ENCODE results near the gene KRTAP3-3. TPM values are rescaled to one million over a fixed set of nuclear protein-coding genes. Genes with fewer than 3 reads are reported as not detected.

Gene KRTAP3-3
- total and polyA plus RNA-seq, 2 of the 4 experiments (the other 2 are of a cell fraction), result not detected

DNA sequence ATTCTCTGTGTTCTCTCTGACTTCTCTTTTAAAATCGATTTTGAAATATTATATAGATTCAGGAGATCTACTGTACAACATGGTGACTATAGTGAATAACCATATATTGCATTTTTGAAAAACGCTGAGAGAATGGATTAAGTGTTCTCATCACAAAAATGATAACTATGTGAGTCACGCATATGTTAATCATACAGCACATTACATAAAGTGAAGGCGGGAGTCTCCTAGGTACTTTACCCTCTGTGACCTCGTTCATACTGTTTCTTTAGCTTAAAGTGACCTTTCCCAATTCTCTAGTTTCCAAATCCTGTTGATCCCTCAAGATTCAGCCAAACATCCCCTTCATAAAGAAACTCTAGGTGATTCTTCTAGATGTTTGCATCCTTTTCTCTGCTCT is 8.8 kb upstream of the KRTAP3-3 start:
- Histone ChIP-seq H3K79me1 (ENCODE audit: low read depth in 1 of 2, low read length in 2 of 2) (no peaks in the 10 kb centered on the region), H3K4ac (ENCODE audit: low read depth, low read length) (no peak overlapping the region), H4K5ac (ENCODE audit: low read depth, low read length) (no peak overlapping the region), H3K4me2 (ENCODE audit: low read depth, low read length) (no peak overlapping the region), H3K36me3 (ENCODE audit: control insufficient read depth, insufficient read depth, low read length) (no peaks in the 10 kb centered on the region), H4K91ac (ENCODE audit: insufficient read depth, low read depth, low read length) (no peak overlapping the region), H4K8ac (ENCODE audit: low read depth in 2 of 2, low read length in 2 of 2) (no peak overlapping the region), H3K9me1 (ENCODE audit: insufficient read depth, low read length) (no peaks in the 10 kb centered on the region), H3K4me3 (ENCODE audit: insufficient read depth, low read depth, low read length) (no peak overlapping the region), H3K14ac (replicated peaks; ENCODE audit: low read depth, low read length) (no peak overlapping the region), H2AK5ac (ENCODE audit: low read depth, low read length) (no peak overlapping the region), H2BK5ac (ENCODE audit: low read depth, low read length, poor library complexity, severe bottlenecking) (no peak overlapping the region), H3K9me3 (ENCODE audit: control insufficient read depth, insufficient read depth, low read length) (no peaks in the 10 kb centered on the region), H2BK15ac (ENCODE audit: low read depth, low read length) (no peak overlapping the region), H3K23ac (ENCODE audit: low read depth, low read length) (no peak overlapping the region), H2BK20ac (ENCODE audit: low read depth, low read length) (no peak overlapping the region), H3K4me1 (ENCODE audit: control insufficient read depth, insufficient read depth, low read length) (no peaks in the 10 kb centered on the region), H3K27me3 (ENCODE audit: control insufficient read depth, insufficient read depth, low read length) (no peaks in the 10 kb centered on the region), H3K18ac (ENCODE audit: low read depth, low read length) (no peak overlapping the region), H2AK9ac (replicated peaks; ENCODE audit: low read depth, low read length, poor library complexity) (no peak overlapping the region), H2AFZ (replicated peaks; ENCODE audit: low read length, poor library complexity) (no peak overlapping the region), H3K9ac (ENCODE audit: low read depth, low read length) (no peak overlapping the region), H3K27ac (ENCODE audit: insufficient read depth, low read length) (no peak overlapping the region), H3K56ac (ENCODE audit: extremely low read depth, insufficient read depth, low read length) (no peak overlapping the region), H2BK120ac (ENCODE audit: low read depth, low read length) (no peak overlapping the region), H4K20me1 (ENCODE audit: insufficient read depth, low read length) (no peaks in the 10 kb centered on the region)
- ChIA-PET CTCF (no interaction called here), POLR2A (ENCODE audit: unreplicated experiment) (no interaction called here)
- 0% methylated on average over 1 of the region's 5 CpGs; no CpG with 5 or more reads in 1 of the 2 experiments for WGBS, 2 experiments (ENCODE audit: extremely low coverage in 2 of 2, insufficient read length in 1 of 2)
- TF ChIP-seq BHLHE40 (IDR thresholded peaks at IDR 0.05; ENCODE audit: low read depth, low read length), result no peak
- TF ChIP-seq, protein P1, sequence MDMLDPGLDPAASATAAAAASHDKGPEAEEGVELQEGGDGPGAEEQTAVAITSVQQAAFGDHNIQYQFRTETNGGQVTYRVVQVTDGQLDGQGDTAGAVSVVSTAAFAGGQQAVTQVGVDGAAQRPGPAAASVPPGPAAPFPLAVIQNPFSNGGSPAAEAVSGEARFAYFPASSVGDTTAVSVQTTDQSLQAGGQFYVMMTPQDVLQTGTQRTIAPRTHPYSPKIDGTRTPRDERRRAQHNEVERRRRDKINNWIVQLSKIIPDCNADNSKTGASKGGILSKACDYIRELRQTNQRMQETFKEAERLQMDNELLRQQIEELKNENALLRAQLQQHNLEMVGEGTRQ (IDR thresholded peaks at IDR 0.05; ENCODE audit: low read depth, low read length), result no peak
- TF ChIP-seq MAFK (IDR thresholded peaks at IDR 0.05; ENCODE audit: low read depth, low read length), result no peak
- TF ChIP-seq MAZ (IDR thresholded peaks at IDR 0.05; ENCODE audit: borderline replicate concordance, low read depth, low read length), result no peak
- no peak for TF ChIP-seq POLR2A (IDR thresholded peaks at IDR 0.05; ENCODE audit: low read depth, low read length)
- no peak for TF ChIP-seq CHD1 (IDR thresholded peaks at IDR 0.05; ENCODE audit: low read depth, low read length)
- TF ChIP-seq NFE2L2 (IDR thresholded peaks at IDR 0.05; ENCODE audit: low read depth, low read length), result no peak
- no peak for TF ChIP-seq FOS (IDR thresholded peaks at IDR 0.05; ENCODE audit: low read depth, low read length)
- no peak for TF ChIP-seq RAD21 (IDR thresholded peaks at IDR 0.05; ENCODE audit: low read length)
- no peak for TF ChIP-seq CEBPB (IDR thresholded peaks at IDR 0.05; ENCODE audit: low read depth, low read length)
- TF ChIP-seq RFX5 (IDR thresholded peaks at IDR 0.05; ENCODE audit: low read depth, low read length), result no peak
- TF ChIP-seq, protein P2, sequence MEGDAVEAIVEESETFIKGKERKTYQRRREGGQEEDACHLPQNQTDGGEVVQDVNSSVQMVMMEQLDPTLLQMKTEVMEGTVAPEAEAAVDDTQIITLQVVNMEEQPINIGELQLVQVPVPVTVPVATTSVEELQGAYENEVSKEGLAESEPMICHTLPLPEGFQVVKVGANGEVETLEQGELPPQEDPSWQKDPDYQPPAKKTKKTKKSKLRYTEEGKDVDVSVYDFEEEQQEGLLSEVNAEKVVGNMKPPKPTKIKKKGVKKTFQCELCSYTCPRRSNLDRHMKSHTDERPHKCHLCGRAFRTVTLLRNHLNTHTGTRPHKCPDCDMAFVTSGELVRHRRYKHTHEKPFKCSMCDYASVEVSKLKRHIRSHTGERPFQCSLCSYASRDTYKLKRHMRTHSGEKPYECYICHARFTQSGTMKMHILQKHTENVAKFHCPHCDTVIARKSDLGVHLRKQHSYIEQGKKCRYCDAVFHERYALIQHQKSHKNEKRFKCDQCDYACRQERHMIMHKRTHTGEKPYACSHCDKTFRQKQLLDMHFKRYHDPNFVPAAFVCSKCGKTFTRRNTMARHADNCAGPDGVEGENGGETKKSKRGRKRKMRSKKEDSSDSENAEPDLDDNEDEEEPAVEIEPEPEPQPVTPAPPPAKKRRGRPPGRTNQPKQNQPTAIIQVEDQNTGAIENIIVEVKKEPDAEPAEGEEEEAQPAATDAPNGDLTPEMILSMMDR (conservative IDR thresholded peaks at IDR 0.05; ENCODE audit: low read depth, low read length), result no peak
- no peak for TF ChIP-seq RCOR1 (IDR thresholded peaks at IDR 0.05; ENCODE audit: insufficient replicate concordance, low read length)
- TF ChIP-seq, protein P3, sequence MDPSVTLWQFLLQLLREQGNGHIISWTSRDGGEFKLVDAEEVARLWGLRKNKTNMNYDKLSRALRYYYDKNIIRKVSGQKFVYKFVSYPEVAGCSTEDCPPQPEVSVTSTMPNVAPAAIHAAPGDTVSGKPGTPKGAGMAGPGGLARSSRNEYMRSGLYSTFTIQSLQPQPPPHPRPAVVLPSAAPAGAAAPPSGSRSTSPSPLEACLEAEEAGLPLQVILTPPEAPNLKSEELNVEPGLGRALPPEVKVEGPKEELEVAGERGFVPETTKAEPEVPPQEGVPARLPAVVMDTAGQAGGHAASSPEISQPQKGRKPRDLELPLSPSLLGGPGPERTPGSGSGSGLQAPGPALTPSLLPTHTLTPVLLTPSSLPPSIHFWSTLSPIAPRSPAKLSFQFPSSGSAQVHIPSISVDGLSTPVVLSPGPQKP (IDR thresholded peaks at IDR 0.05; ENCODE audit: borderline replicate concordance, low read depth, low read length), result no peak
- TF ChIP-seq MXI1 (IDR thresholded peaks at IDR 0.05; ENCODE audit: borderline replicate concordance, low read depth, low read length), result no peak
- TF ChIP-seq SMC3 (IDR thresholded peaks at IDR 0.05; ENCODE audit: low read depth, low read length), result no peak
- in situ Hi-C loops (cut with MboI; ENCODE audit: low sequenced_read_pairs), result no loop called here
- BruUV-seq (replicated peaks), result no TSS peak
- intact Hi-C loops (cut with micrococcal nuclease), result no loop called here
- ATAC-seq (ENCODE audit: low read depth) (no peak), DNase-seq (peak; percentile 17)
- dilution Hi-C loops (cut with HindIII; ENCODE audit: low sequenced_read_pairs, unreplicated experiment), result no loop called here
